NK-92 (cell line): ENCODE data around the gene ANKFN1.

ENCODE experiments used
- DNase-seq: peaks from one replicate; lab custom pipeline; 2025; ENCODE audit not compliant: unreplicated experiment; lab: John Stamatoyannopoulos, UW

Gene ANKFN1

GRCh38 chr17:56489980-56490379 lies 336.7 kb downstream of the ANKFN1 start:
- DNase-seq = no peak

- no peak for DNase-seq
Measured at GRCh38 chr17:56495556-56495955, 342.3 kb downstream of the ANKFN1 start.

- DNase-seq = no peak
Measured at GRCh38 chr17:56497132-56497531, 343.9 kb downstream of the ANKFN1 start.

GRCh38 chr17:56499799-56500388 lies 346.6 kb downstream of the ANKFN1 start:
- DNase-seq = no peak

GRCh38 chr17:56502120-56502654 lies 348.9 kb downstream of the ANKFN1 start:
- DNase-seq = no peak

- DNase-seq = no peak
Measured at GRCh38 chr17:56505154-56505756, 352.0 kb downstream of the ANKFN1 start.

- no peak for DNase-seq
Measured at GRCh38 chr17:56506349-56506748, 353.1 kb downstream of the ANKFN1 start.

GRCh38 chr17:56510554-56511342 lies 357.5 kb downstream of the ANKFN1 start:
- DNase-seq = no peak

GRCh38 chr17:56514264-56514663 lies 361.0 kb downstream of the ANKFN1 start:
- DNase-seq = no peak

- no peak for DNase-seq
Measured at GRCh38 chr17:56514899-56515298, 361.6 kb downstream of the ANKFN1 start.

GRCh38 chr17:56521414-56522141 lies 368.3 kb downstream of the ANKFN1 start:
- no peak for DNase-seq

- DNase-seq = no peak
Measured at GRCh38 chr17:56523042-56523441, 369.8 kb downstream of the ANKFN1 start.

- no peak for DNase-seq
Measured at GRCh38 chr17:56528696-56529095, 375.4 kb downstream of the ANKFN1 start.

- no peak for DNase-seq
Measured at GRCh38 chr17:56532926-56533325, 379.7 kb downstream of the ANKFN1 start.

GRCh38 chr17:56536766-56537165 lies 383.5 kb downstream of the ANKFN1 start:
- no peak for DNase-seq

GRCh38 chr17:56540836-56541235 lies 387.6 kb downstream of the ANKFN1 start:
- no peak for DNase-seq

- no peak for DNase-seq
Measured at GRCh38 chr17:56543280-56543679, 390.0 kb downstream of the ANKFN1 start.

- no peak for DNase-seq
Measured at GRCh38 chr17:56545106-56545505, 391.8 kb downstream of the ANKFN1 start.

GRCh38 chr17:56545930-56546329 lies 392.7 kb downstream of the ANKFN1 start:
- DNase-seq = no peak

- DNase-seq = no peak
Measured at GRCh38 chr17:56548661-56549060, 395.4 kb downstream of the ANKFN1 start.

- DNase-seq = no peak
Measured at GRCh38 chr17:56549501-56549900, 396.2 kb downstream of the ANKFN1 start.
